ENCODE measurements around the gene SIGLEC1.

Gene SIGLEC1

GRCh38 chr20:3724356-3724755, 12.0 kb upstream of the SIGLEC1 start:
- no peak for DNase-seq

GRCh38 chr20:3723284-3723683, 10.9 kb upstream of the SIGLEC1 start:
- no peak for DNase-seq

GRCh38 chr20:3721912-3722311, 9.5 kb upstream of the SIGLEC1 start:
- no peak for DNase-seq

DNA sequence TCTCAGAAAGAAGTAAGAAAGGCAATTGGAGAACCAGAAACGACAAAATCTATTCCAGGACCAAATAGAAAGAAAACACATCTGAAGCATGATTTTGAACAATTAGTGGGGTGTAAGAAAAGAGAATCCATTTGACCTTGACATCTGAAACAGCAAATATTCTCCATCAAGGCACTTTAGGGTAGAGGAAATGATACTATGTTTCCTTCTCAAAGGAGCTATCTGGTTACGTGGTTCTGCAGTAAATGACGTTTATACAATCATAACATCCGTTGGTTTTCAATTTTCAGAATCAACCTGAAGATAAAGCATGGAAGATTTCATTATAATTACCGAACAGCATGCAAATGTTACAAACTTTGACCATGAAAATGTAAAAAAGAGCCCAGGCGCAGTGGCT, 8.2 kb upstream of the SIGLEC1 start:
- DNase-seq, result no peak

DNA sequence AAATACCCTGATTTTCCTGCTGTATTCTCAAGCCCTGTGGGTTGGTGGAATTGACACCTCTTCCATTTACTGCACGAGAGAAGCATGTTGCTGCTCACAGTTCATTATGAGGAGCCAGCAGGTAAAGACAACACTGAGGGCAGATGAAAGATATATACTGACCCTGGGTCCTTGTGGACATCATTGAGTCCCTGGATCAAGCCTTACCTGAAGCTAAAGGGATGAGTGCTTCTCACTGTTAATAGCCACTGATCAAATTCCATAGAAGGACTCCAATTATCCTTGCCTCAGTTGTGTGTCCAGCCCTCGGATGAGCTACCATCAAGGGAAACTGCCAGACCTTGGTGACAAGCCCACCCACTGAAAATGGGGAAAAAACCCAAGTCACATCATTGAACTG, 7.7 kb upstream of the SIGLEC1 start:
- peak; percentile 54 for DNase-seq

- DNase-seq, result no peak
Observed at GRCh38 chr20:3719046-3719445, 6.6 kb upstream of the SIGLEC1 start.

GRCh38 chr20:3716195-3716834, 3.9 kb upstream of the SIGLEC1 start:
- DNase-seq, result peak; percentile 67

- DNase-seq, result peak; percentile 84
Observed at GRCh38 chr20:3714092-3714491, 1.7 kb upstream of the SIGLEC1 start.

DNA sequence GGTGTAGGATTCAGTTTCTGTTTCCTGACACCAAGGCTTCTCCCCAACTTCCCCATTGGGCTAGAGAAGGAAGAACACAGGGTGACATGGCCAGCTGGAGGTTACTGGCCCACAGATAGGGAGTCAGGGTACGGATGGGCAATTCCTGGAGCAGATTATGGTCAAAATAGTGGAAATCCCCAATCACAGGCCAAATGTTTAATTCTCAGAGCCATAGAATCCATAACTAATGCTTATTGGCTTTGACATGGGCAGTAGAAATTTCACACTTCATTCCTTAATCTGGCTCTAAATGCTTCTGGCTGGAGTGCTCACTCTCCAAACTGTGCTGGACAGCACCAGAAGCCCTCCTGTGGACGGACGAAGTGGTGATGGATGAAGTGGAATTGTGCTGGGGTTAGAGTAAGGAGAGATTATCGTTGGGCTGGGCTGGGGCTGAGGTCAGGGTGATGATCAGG, 887 bp downstream of the SIGLEC1 start:
- DNase-seq, result no peak

DNA sequence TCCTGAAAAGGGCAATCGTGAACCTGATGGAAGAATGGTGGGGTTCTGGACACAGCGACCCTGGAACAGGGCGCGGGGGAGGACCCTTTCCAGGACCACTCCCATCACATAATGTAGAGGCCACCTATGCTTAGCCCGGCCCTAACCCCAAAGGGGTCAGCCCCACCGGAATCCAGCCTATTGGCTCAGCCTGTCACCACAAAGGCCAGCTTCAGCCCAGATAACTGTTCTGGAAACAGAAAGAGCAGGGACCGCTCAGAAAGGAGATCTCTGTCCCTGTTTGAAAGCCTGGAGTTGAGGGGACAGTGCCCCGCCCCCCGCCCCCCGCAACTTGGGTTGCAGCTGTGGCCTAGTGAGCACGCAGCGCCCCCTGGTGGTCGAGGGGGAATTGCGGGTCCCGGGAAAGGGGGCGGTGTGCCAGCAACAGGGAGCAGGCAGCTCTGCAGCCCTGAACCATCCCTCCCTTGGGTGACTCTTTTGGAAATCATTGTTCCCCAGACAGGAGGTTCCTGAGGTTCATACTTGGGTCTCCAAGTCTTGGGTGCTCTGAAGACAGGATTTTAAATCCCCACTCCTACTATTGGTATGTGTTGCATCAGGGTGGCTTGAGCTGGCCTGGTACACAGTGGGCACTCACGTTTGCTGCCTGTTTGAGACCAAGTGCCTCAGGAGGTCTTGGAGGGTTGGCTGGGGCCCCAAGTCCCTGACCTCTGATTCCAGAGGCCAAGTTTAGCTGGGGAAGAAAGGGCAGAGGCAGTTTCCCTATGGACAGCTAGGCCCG, 1.5 kb downstream of the SIGLEC1 start:
- DNase-seq, result peak; percentile 76

- peak; percentile 44 for DNase-seq
Observed at GRCh38 chr20:3710011-3710466, 2.4 kb downstream of the SIGLEC1 start.

GRCh38 chr20:3707508-3707899, 4.9 kb downstream of the SIGLEC1 start:
- no peak for DNase-seq

- DNase-seq, result no peak
Observed at GRCh38 chr20:3706774-3707507, 5.5 kb downstream of the SIGLEC1 start.

DNA sequence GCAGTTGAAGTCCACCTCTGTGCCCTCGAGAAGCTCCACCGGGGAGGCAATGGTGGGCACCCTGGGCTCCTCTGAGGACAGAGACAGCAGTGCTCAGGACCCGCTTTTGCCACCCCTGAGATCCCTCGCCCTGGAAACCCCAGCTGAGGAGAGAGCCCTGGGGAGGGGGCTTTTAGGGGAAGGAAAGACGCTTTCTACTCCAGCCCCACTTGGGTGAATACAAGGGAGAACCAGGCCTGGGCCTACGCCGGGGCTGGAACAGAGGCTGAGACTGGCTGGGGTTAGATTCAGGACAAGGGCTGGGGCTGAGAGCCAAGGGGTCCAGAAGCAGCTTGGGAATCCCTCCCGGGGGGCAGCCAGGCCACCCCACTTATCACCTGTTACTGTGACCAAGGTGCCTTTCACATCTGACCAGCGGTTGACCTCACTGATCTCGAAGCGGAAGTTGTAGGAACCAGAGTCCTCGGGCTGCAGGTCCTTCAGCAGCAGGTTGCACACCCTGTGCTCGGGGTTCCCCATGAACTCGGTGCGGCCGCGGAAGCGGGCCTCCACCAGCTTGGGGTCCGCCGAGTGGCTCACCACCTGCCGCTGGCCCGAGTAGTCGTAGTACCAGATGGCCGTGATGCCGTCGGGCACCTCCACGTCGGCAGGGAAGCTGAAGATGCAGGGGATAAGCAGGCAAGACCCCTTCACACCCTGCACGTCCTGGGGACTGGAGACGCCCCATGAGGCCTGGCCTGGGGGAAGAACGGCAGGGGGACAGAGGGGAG, 6.2 kb downstream of the SIGLEC1 start:
- no peak for DNase-seq

- no peak for DNase-seq
Observed at GRCh38 chr20:3705491-3705969, 6.9 kb downstream of the SIGLEC1 start.

DNA sequence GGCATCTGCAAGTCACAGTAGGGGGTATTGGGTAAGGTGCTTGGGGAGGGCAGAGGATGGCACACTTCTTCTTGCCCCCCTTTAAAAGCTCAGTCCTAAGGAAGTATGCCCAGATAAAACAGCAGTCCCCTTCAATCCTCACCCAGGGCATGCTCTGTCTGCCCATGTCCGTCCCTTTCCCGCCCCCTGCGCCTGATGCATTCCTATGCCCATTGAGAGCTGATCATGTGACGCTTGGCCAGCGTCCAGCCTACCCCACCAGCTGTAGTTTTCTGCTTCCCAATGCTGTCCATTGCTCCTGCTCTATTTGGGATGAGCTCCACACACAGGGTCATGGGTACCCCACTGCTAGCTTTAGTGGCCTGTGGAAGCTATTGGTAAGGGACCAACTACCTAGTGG, 8.3 kb downstream of the SIGLEC1 start:
- no peak for DNase-seq

DNA sequence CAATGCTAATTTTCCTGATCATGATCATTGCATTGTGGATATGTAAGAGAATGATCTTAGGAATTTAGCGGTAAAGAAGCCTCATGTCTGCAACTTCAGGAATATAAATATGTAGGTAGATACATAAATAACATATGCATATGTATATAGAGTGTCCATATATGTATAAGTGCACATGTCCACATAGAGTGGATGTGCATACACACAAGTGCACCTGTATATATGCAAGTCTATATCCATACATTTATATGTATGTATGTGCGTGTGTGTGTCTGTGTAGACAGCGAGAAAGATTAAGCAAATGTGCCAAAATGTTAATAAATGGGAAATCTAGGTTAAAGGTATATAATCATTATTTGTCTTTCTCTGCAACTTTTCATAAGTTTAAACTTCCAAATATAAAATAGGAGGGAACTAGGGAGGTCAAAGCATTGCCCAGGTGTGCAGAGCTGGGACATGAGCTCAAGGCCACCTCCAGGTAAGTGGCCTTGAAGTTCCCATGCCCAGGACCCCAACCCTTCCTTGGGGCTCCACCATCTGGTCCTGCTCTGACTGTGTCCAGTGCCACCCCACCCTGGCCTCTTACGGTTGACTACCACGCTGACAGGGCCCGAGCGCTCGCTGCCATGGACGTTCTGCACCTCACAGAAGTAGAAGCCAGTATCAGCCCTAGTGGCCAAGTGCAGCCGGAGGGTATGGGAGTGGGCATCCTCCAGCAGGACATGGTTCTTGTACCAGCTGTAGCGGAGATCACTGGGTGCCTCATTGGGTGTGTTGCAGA, 9.6 kb downstream of the SIGLEC1 start:
- no peak for DNase-seq

- DNase-seq, result no peak
Observed at GRCh38 chr20:3701061-3701998, 11.1 kb downstream of the SIGLEC1 start.

GRCh38 chr20:3699037-3699436, 13.4 kb downstream of the SIGLEC1 start:
- no peak for DNase-seq

GRCh38 chr20:3698591-3699001, 13.8 kb downstream of the SIGLEC1 start:
- DNase-seq, result no peak
